Ovary (tissue), 3 donors: ENCODE measurements around the gene PFKP.

ENCODE experiments used
- POLR2A ChIP-seq: fragments of 450-650 bp; IDR thresholded peaks from one replicate; pipeline ENCODE4 v1.6.1; 2017; ENCODE audit warnings: antibody characterized with exemption, mild to moderate bottlenecking, moderate library complexity
- TF ChIP-seq, protein P1 (sequence below), 3 donors: fragments of 450-650 bp in 2 of 3; fragments of 200-600 bp in 1 of 3; IDR thresholded peaks; one replicate each; pipeline versions ENCODE4 v1.5.1 to v1.8.0; 2016 to 2022; ENCODE audit warnings: antibody characterized with exemption in 3 of 3, mild to moderate bottlenecking in 1 of 3
- donor health status: DM: no; HTN: no; CAD: no.

DNA sequence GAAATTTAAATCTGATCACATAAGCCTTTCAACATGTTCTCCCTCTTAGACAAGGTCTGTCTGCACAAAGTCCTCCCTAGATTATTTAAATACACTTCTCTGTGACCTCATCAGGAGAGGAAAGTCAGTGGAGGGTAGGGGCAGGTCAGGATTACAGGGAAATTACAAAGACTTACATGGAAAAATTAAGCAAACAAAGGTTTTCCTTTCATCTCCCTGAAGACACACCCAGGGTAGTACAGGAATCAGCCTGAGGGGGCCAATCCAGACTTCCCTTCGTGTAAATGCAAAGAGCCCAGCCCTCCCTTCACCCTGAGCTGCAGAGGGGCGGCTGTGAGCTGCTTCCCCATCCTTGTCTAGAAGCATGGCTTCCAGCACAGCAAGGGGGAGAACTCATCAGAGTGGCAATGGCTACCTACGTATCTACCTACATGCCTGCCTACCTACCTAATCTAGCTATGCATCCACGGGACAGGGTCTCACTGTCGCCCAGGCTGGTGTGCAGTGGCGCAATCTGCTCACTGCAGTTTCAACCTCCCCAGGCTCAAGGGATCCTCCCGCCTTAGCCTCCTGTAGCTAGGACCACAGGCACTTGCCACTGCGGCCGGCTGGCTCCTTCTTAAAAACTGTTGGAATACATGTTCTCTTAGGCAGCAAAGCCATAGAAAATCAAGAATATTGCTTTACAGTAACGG is 72.0 kb downstream of the PFKP start:
- TF ChIP-seq POLR2A: no peak
- TF ChIP-seq, protein P1, sequence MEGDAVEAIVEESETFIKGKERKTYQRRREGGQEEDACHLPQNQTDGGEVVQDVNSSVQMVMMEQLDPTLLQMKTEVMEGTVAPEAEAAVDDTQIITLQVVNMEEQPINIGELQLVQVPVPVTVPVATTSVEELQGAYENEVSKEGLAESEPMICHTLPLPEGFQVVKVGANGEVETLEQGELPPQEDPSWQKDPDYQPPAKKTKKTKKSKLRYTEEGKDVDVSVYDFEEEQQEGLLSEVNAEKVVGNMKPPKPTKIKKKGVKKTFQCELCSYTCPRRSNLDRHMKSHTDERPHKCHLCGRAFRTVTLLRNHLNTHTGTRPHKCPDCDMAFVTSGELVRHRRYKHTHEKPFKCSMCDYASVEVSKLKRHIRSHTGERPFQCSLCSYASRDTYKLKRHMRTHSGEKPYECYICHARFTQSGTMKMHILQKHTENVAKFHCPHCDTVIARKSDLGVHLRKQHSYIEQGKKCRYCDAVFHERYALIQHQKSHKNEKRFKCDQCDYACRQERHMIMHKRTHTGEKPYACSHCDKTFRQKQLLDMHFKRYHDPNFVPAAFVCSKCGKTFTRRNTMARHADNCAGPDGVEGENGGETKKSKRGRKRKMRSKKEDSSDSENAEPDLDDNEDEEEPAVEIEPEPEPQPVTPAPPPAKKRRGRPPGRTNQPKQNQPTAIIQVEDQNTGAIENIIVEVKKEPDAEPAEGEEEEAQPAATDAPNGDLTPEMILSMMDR (IDR thresholded peaks at IDR 0.05): no peak
